Peyer's patch (tissue), 4 donors: ENCODE results near the gene DIPK2B.

Source experiments
- POLR2A ChIP-seq, 2 donors: fragments of 450-650 bp; IDR thresholded peaks; one replicate each; pipeline ENCODE4 v1.5.1; 2017; ENCODE audit warnings: antibody characterized with exemption in 2 of 2, mild to moderate bottlenecking in 2 of 2, moderate library complexity in 2 of 2
- TF ChIP-seq, protein P1 (sequence below), 6 experiments: fragments of 450-650 bp in 4 of 6; fragments of 200-600 bp in 2 of 6; sonication (generic) in 1 of 6; IDR thresholded peaks; one replicate each; pipeline ENCODE4 v1.5.1; 2017 to 2019; ENCODE audit warnings: antibody characterized with exemption in 6 of 6, mild to moderate bottlenecking in 3 of 6, moderate library complexity in 1 of 6

DNA sequence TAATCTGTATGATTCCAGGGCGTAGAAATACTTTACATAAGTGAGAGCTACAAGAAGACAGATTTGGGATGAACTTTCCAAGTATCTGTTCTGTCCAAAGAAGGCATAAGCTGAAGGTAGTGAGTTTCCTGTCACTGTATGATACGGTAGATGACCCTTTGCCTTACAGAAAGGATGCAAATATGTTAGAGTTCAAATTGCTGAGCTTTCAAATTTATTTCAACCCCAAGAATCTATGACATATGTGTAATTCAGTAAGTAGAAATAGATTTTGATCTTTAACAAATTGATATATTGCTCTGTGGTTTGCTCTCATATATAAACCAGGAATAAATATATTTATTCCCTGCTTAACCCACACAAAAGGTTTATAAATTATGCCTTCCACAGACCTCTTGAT, 16.5 kb downstream of the DIPK2B start:
- TF ChIP-seq, protein P1, sequence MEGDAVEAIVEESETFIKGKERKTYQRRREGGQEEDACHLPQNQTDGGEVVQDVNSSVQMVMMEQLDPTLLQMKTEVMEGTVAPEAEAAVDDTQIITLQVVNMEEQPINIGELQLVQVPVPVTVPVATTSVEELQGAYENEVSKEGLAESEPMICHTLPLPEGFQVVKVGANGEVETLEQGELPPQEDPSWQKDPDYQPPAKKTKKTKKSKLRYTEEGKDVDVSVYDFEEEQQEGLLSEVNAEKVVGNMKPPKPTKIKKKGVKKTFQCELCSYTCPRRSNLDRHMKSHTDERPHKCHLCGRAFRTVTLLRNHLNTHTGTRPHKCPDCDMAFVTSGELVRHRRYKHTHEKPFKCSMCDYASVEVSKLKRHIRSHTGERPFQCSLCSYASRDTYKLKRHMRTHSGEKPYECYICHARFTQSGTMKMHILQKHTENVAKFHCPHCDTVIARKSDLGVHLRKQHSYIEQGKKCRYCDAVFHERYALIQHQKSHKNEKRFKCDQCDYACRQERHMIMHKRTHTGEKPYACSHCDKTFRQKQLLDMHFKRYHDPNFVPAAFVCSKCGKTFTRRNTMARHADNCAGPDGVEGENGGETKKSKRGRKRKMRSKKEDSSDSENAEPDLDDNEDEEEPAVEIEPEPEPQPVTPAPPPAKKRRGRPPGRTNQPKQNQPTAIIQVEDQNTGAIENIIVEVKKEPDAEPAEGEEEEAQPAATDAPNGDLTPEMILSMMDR (IDR thresholded peaks at IDR 0.05), result no peak
- no peak for TF ChIP-seq POLR2A (IDR thresholded peaks at IDR 0.05)
